HEK293 (cell line): ENCODE results near the gene ARHGAP24.

Experiments
- CTCF ChIA-PET: fragments of 350-600 bp; formaldehyde crosslinking; extraction: SDS; loops from one replicate; lab custom pipeline; 2021; ENCODE audit warnings: antibody characterized with exemption; lab: Yijun Ruan, JAX
- POLR2A ChIA-PET: fragments of 300-600 bp; formaldehyde crosslinking; extraction: SDS; loops from one replicate; lab custom pipeline; 2020; ENCODE audit warnings: antibody characterized with exemption, inconsistent platforms; lab: Yijun Ruan, JAX
- H3K27ac ChIP-seq: fragments of 200-500 bp; sonication (Bioruptor generic); 2 replicates; pipeline ENCODE4 v1.5.1; 2014; ENCODE audit warnings: low read depth, low read length, control low read depth, inconsistent platforms; ENCODE audit errors: extremely low read depth
- H3K36me3 ChIP-seq, 2 experiments: fragments of 200-500 bp in 1 of 2; sonication (Bioruptor generic) in 1 of 2; 1 replicate in 1 of 2; 2 replicates in 1 of 2; pipeline ENCODE4 v1.5.1; 2014 to 2017; ENCODE audit warnings: inconsistent platforms in 2 of 2, low read length in 2 of 2; ENCODE audit not compliant: control insufficient read depth in 2 of 2, insufficient read depth in 1 of 2
- H3K4me1 ChIP-seq: fragments of 200-500 bp; sonication (Bioruptor generic); 2 replicates; pipeline ENCODE4 v1.5.1; 2014; ENCODE audit warnings: mild to moderate bottlenecking, low read length, inconsistent platforms; ENCODE audit not compliant: control insufficient read depth, insufficient read depth
- H3K4me3 ChIP-seq: 2 replicates; pipeline ENCODE4 v1.5.1; 2011; ENCODE audit warnings: low read depth, mild to moderate bottlenecking, control low read depth, low read length, moderate library complexity
- H3K9me3 ChIP-seq: fragments of 200-500 bp; sonication (Bioruptor generic); 2 replicates; pipeline ENCODE4 v1.5.1; 2014; ENCODE audit warnings: low read depth, low read length, inconsistent platforms; ENCODE audit not compliant: control insufficient read depth, insufficient read depth
- BCL11A ChIP-seq: fragments of 450-650 bp; formaldehyde crosslinking; IDR thresholded peaks from 2 replicates; pipeline ENCODE4 v1.5.1; 2016; ENCODE audit warnings: low read depth, missing biosample characterization, missing genetic modification characterization
- BCL11B ChIP-seq: fragments of 450-650 bp; formaldehyde crosslinking; IDR thresholded peaks from 2 replicates; pipeline ENCODE4 v1.5.1; 2016; ENCODE audit warnings: low read depth, missing biosample characterization, missing genetic modification characterization
- GLIS1 ChIP-seq: fragments of 450-650 bp; formaldehyde crosslinking; IDR thresholded peaks from 2 replicates; pipeline ENCODE4 v1.5.1; 2016; ENCODE audit warnings: missing biosample characterization, missing genetic modification characterization
- KLF16 ChIP-seq: fragments of 450-650 bp; formaldehyde crosslinking; IDR thresholded peaks from 2 replicates; pipeline ENCODE4 v1.5.1; 2017; ENCODE audit warnings: missing biosample characterization, missing genetic modification characterization
- MZF1 ChIP-seq: fragments of 450-650 bp; formaldehyde crosslinking; IDR thresholded peaks from 2 replicates; pipeline ENCODE4 v1.5.1; 2017; ENCODE audit warnings: missing biosample characterization, missing genetic modification characterization, borderline replicate concordance
- OSR2 ChIP-seq: fragments of 450-650 bp; formaldehyde crosslinking; IDR thresholded peaks from 2 replicates; pipeline ENCODE4 v1.5.1; 2016; ENCODE audit warnings: missing biosample characterization, missing genetic modification characterization
- ZEB2 ChIP-seq: fragments of 450-650 bp; formaldehyde crosslinking; IDR thresholded peaks from 2 replicates; pipeline ENCODE4 v1.5.1; 2016; ENCODE audit warnings: missing biosample characterization, missing genetic modification characterization
- ZFP37 ChIP-seq: fragments of 450-650 bp; formaldehyde crosslinking; IDR thresholded peaks from 2 replicates; pipeline ENCODE4 v1.5.1; 2016; ENCODE audit warnings: missing biosample characterization, missing genetic modification characterization
- ZNF121 ChIP-seq: fragments of 450-650 bp; formaldehyde crosslinking; IDR thresholded peaks from 2 replicates; pipeline ENCODE4 v1.5.1; 2016; ENCODE audit warnings: missing biosample characterization, missing genetic modification characterization
- ZNF133 ChIP-seq: fragments of 450-650 bp; formaldehyde crosslinking; IDR thresholded peaks from 2 replicates; pipeline ENCODE4 v1.5.1; 2016; ENCODE audit warnings: missing biosample characterization, missing genetic modification characterization
- ZNF138 ChIP-seq: fragments of 450-650 bp; formaldehyde crosslinking; IDR thresholded peaks from 2 replicates; pipeline ENCODE4 v1.5.1; 2016; ENCODE audit warnings: missing biosample characterization, missing genetic modification characterization, borderline replicate concordance
- ZNF169 ChIP-seq: fragments of 450-650 bp; formaldehyde crosslinking; IDR thresholded peaks from 2 replicates; pipeline ENCODE4 v1.5.1; 2016; ENCODE audit warnings: missing biosample characterization, missing genetic modification characterization
- ZNF175 ChIP-seq: fragments of 450-650 bp; formaldehyde crosslinking; IDR thresholded peaks from 2 replicates; pipeline ENCODE4 v1.5.1; 2016; ENCODE audit warnings: missing biosample characterization, missing genetic modification characterization
- ZNF184 ChIP-seq: fragments of 450-650 bp; IDR thresholded peaks from 2 replicates; pipeline ENCODE4 v1.5.1; 2018; ENCODE audit warnings: missing biosample characterization, mild to moderate bottlenecking, missing genetic modification characterization
- ZNF324 ChIP-seq: fragments of 450-650 bp; formaldehyde crosslinking; IDR thresholded peaks from 2 replicates; pipeline ENCODE4 v1.5.1; 2016; ENCODE audit warnings: missing biosample characterization, missing genetic modification characterization
- ZNF335 ChIP-seq: fragments of 450-650 bp; formaldehyde crosslinking; conservative IDR thresholded peaks from 2 replicates; pipeline ENCODE4 v1.5.1; 2016; ENCODE audit warnings: missing biosample characterization, missing genetic modification characterization
- ZNF423 ChIP-seq: fragments of 450-650 bp; formaldehyde crosslinking; IDR thresholded peaks from 2 replicates; pipeline ENCODE4 v1.5.1; 2016; ENCODE audit warnings: missing biosample characterization, missing genetic modification characterization
- ZNF610 ChIP-seq: fragments of 450-650 bp; formaldehyde crosslinking; IDR thresholded peaks from 2 replicates; pipeline ENCODE4 v1.5.1; 2016; ENCODE audit warnings: missing biosample characterization, missing genetic modification characterization, borderline replicate concordance
- ZNF623 ChIP-seq: fragments of 450-650 bp; formaldehyde crosslinking; IDR thresholded peaks from 2 replicates; pipeline ENCODE4 v1.5.1; 2016; ENCODE audit warnings: missing biosample characterization, missing genetic modification characterization
- ZNF624 ChIP-seq: fragments of 450-650 bp; formaldehyde crosslinking; IDR thresholded peaks from 2 replicates; pipeline ENCODE4 v1.5.1; 2017; ENCODE audit warnings: missing biosample characterization, missing genetic modification characterization
- ZNF658 ChIP-seq: fragments of 450-650 bp; formaldehyde crosslinking; IDR thresholded peaks from 2 replicates; pipeline ENCODE4; 2016; ENCODE audit warnings: missing biosample characterization, missing genetic modification characterization
- ZNF664 ChIP-seq: fragments of 450-650 bp; formaldehyde crosslinking; IDR thresholded peaks from 2 replicates; pipeline ENCODE4 v1.5.1; 2016; ENCODE audit warnings: missing biosample characterization, missing genetic modification characterization
- ZNF76 ChIP-seq: fragments of 450-650 bp; formaldehyde crosslinking; IDR thresholded peaks from 2 replicates; pipeline ENCODE4; 2016; ENCODE audit warnings: low read depth, missing biosample characterization, missing genetic modification characterization, borderline replicate concordance
- ZXDB ChIP-seq: fragments of 450-650 bp; formaldehyde crosslinking; IDR thresholded peaks from 2 replicates; pipeline ENCODE4 v1.5.1; 2016; ENCODE audit warnings: missing biosample characterization, missing genetic modification characterization
- TF ChIP-seq, protein P1 (sequence below): fragments of 450-650 bp; IDR thresholded peaks from 2 replicates; pipeline ENCODE4 v1.5.1; 2018; ENCODE audit warnings: missing biosample characterization, mild to moderate bottlenecking, missing genetic modification characterization
- TF ChIP-seq, protein P2 (sequence below): fragments of 450-650 bp; formaldehyde crosslinking; IDR thresholded peaks from 2 replicates; pipeline ENCODE4 v1.5.1; 2016; ENCODE audit warnings: missing biosample characterization, missing genetic modification characterization, borderline replicate concordance
- TF ChIP-seq, protein P3 (sequence below): fragments of 450-650 bp; formaldehyde crosslinking; IDR thresholded peaks from 2 replicates; pipeline ENCODE4 v1.5.1; 2016; ENCODE audit warnings: missing biosample characterization, missing genetic modification characterization
- TF ChIP-seq, protein P4 (sequence below): fragments of 450-650 bp; formaldehyde crosslinking; IDR thresholded peaks from 2 replicates; pipeline ENCODE4 v1.5.1; 2017; ENCODE audit warnings: missing biosample characterization, missing genetic modification characterization

Gene ARHGAP24

DNA sequence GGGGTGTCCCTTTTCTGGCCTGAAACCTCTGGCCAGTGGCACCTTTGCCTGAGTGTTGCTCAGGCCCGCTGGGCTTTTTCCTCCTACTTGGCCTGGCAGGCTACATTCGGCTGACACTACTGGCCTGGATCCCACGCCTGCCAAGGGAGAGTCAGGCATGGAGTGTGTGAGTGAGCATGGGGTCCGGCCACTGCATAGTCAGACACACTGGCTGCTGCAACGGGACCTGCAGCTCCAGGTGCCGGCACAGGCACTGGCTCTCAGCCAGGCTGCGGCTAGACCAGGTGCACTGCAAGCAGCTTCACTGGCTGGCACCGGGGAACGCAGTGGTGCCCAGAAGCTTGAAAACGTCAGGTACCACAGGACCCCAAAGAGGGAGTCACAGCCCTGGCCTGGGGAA, 434.9 kb downstream of the ARHGAP24 start:
- Histone ChIP-seq H3K4me1 (no peaks in the 10 kb centered on the region), H3K36me3 (no peaks in the 10 kb centered on the region), H3K4me3 (no peak overlapping the region), H3K9me3 (no peaks in the 10 kb centered on the region)
- CTCF ChIA-PET: interaction anchor here (1.2 kb wide), 1 partner anchor 80 kb away, joined by 3 read pairs; no protein-coding TSS in a partner anchor
- no peak for TF ChIP-seq BCL11A
- TF ChIP-seq, protein P1, sequence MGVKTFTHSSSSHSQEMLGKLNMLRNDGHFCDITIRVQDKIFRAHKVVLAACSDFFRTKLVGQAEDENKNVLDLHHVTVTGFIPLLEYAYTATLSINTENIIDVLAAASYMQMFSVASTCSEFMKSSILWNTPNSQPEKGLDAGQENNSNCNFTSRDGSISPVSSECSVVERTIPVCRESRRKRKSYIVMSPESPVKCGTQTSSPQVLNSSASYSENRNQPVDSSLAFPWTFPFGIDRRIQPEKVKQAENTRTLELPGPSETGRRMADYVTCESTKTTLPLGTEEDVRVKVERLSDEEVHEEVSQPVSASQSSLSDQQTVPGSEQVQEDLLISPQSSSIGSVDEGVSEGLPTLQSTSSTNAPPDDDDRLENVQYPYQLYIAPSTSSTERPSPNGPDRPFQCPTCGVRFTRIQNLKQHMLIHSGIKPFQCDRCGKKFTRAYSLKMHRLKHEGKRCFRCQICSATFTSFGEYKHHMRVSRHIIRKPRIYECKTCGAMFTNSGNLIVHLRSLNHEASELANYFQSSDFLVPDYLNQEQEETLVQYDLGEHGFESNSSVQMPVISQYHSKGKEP (tag by site-specific recombination): no peak
- no peak for TF ChIP-seq ZNF623 (tag by site-specific recombination)
- no peak for TF ChIP-seq ZNF121
- TF ChIP-seq ZNF664 (tag by site-specific recombination): no peak
- no peak for TF ChIP-seq ZNF423 (tag by site-specific recombination)
- TF ChIP-seq, protein P2, sequence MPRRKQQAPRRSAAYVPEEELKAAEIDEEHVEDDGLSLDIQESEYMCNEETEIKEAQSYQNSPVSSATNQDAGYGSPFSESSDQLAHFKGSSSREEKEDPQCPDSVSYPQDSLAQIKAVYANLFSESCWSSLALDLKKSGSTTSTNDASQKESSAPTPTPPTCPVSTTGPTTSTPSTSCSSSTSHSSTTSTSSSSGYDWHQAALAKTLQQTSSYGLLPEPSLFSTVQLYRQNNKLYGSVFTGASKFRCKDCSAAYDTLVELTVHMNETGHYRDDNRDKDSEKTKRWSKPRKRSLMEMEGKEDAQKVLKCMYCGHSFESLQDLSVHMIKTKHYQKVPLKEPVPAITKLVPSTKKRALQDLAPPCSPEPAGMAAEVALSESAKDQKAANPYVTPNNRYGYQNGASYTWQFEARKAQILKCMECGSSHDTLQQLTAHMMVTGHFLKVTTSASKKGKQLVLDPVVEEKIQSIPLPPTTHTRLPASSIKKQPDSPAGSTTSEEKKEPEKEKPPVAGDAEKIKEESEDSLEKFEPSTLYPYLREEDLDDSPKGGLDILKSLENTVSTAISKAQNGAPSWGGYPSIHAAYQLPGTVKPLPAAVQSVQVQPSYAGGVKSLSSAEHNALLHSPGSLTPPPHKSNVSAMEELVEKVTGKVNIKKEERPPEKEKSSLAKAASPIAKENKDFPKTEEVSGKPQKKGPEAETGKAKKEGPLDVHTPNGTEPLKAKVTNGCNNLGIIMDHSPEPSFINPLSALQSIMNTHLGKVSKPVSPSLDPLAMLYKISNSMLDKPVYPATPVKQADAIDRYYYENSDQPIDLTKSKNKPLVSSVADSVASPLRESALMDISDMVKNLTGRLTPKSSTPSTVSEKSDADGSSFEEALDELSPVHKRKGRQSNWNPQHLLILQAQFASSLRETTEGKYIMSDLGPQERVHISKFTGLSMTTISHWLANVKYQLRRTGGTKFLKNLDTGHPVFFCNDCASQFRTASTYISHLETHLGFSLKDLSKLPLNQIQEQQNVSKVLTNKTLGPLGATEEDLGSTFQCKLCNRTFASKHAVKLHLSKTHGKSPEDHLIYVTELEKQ (tag by site-specific recombination): no peak
- no peak for TF ChIP-seq MZF1 (tag by site-specific recombination)
- TF ChIP-seq, all 188 proteins: peak for 0
- H3K27ac ChIP-seq: no peak overlapping the region
- POLR2A ChIA-PET: no interaction called here

DNA sequence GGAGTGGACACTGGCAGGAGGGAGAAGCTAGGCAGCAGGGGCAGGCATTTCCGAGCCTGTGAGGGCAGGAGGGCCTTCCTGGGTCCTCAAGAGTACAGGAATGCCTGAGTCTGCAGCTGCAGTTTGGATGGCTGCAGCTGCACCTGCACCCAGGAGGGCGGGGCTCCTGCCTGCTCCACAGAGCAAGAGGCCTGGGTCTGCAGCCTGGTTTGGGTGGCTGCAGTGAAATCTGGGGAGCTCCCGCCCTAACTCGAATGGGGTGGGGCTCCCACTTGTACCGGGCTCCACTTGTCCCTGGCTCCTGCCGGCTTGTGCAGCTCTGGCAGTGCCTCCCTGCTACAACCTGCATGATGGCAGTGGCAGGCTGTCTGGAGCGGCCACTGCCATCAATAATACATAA, 436.0 kb downstream of the ARHGAP24 start:
- H3K9me3 ChIP-seq: no peaks in the 10 kb centered on the region
- POLR2A ChIA-PET: no interaction called here
- H3K4me3 ChIP-seq: no peak overlapping the region
- CTCF ChIA-PET: interaction anchor here (0.7 to 1.2 kb wide), 2 partner anchors 81 to 828 kb away, joined by 3 read pairs; no protein-coding TSS in a partner anchor
- H3K36me3 ChIP-seq: no peaks in the 10 kb centered on the region
- no peaks in the 10 kb centered on the region for H3K4me1 ChIP-seq
- TF ChIP-seq ZNF335 (tag by site-specific recombination) (no peak), ZNF624 (tag by site-specific recombination) (no peak), ZNF76 (tag by site-specific recombination) (no peak), KLF16 (tag by site-specific recombination) (no peak), BCL11B (tag by site-specific recombination) (no peak), ZNF184 (tag by site-specific recombination) (no peak), OSR2 (tag by site-specific recombination) (no peak), ZNF658 (tag by site-specific recombination) (no peak), ZNF324 (tag by site-specific recombination) (no peak), ZNF610 (no peak), ZXDB (tag by site-specific recombination) (no peak), ZEB2 (tag by site-specific recombination) (no peak), ZNF138 (tag by site-specific recombination) (no peak), GLIS1 (tag by site-specific recombination) (no peak), ZFP37 (tag by site-specific recombination) (no peak), ZNF133 (tag by site-specific recombination) (no peak), ZNF169 (tag by site-specific recombination) (no peak), ZNF175 (tag by site-specific recombination) (no peak)
- TF ChIP-seq, protein P3, sequence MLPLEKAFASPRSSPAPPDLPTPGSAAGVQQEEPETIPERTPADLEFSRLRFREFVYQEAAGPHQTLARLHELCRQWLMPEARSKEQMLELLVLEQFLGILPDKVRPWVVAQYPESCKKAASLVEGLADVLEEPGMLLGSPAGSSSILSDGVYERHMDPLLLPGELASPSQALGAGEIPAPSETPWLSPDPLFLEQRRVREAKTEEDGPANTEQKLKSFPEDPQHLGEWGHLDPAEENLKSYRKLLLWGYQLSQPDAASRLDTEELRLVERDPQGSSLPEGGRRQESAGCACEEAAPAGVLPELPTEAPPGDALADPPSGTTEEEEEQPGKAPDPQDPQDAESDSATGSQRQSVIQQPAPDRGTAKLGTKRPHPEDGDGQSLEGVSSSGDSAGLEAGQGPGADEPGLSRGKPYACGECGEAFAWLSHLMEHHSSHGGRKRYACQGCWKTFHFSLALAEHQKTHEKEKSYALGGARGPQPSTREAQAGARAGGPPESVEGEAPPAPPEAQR (tag by site-specific recombination): no peak
- TF ChIP-seq, protein P4, sequence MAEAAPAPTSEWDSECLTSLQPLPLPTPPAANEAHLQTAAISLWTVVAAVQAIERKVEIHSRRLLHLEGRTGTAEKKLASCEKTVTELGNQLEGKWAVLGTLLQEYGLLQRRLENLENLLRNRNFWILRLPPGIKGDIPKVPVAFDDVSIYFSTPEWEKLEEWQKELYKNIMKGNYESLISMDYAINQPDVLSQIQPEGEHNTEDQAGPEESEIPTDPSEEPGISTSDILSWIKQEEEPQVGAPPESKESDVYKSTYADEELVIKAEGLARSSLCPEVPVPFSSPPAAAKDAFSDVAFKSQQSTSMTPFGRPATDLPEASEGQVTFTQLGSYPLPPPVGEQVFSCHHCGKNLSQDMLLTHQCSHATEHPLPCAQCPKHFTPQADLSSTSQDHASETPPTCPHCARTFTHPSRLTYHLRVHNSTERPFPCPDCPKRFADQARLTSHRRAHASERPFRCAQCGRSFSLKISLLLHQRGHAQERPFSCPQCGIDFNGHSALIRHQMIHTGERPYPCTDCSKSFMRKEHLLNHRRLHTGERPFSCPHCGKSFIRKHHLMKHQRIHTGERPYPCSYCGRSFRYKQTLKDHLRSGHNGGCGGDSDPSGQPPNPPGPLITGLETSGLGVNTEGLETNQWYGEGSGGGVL (tag by site-specific recombination): no peak
- no peak overlapping the region for H3K27ac ChIP-seq
